Lower lobe of right lung (tissue), 2 donors: ENCODE data around the gene FCF1. TPM values are rescaled to one million over a fixed set of nuclear protein-coding genes. Genes with fewer than 3 reads are reported as not detected.

ENCODE experiments used
- ATAC-seq, 2 donors: fragments of 200-7000 bp; cut with Tn5 transposase; one replicate each; pipeline ENCODE4 v1.9.1; 2020 to 2022; ENCODE audit warnings: mild to moderate bottlenecking in 2 of 2, moderate library complexity in 2 of 2
- DNase-seq: peaks from one replicate; pipeline ENCODE4 v3.0.0-alpha.2; 2020
- H3K27ac ChIP-seq: fragments of 200-600 bp; one replicate; pipeline ENCODE4 v1.8.0; 2022
- H3K27me3 ChIP-seq: fragments of 200-600 bp; one replicate; pipeline ENCODE4 v1.8.0; 2022; ENCODE audit warnings: low read depth
- H3K36me3 ChIP-seq: fragments of 200-600 bp; one replicate; pipeline ENCODE4 v1.8.0; 2022; ENCODE audit warnings: mild to moderate bottlenecking
- H3K4me1 ChIP-seq: fragments of 200-600 bp; one replicate; pipeline ENCODE4 v1.8.0; 2022
- H3K4me3 ChIP-seq: fragments of 200-600 bp; one replicate; pipeline ENCODE4 v1.8.0; 2022; ENCODE audit warnings: mild to moderate bottlenecking
- H3K9me3 ChIP-seq: fragments of 200-600 bp; one replicate; pipeline ENCODE4 v1.8.0; 2022
- CTCF ChIP-seq: fragments of 200-600 bp; IDR thresholded peaks from one replicate; pipeline ENCODE4 v1.8.0; 2022; ENCODE audit warnings: antibody characterized with exemption, mild to moderate bottlenecking
- intact Hi-C: fragments of 100-400 bp; cut with DNase I; formaldehyde crosslinking; loops from one replicate; pipeline ENCODE4 v1.11.0; 2022
- total RNA-seq: library from RNA; stranded (reverse); fragmentation: NEBNext Ultra II Directional; extraction: Animal tissue kit (Norgen Biotek cat#: 25700); gene quantifications from one replicate; pipeline ENCODE4 v1.2.1, GENCODE V29; 2021
- donor health status: DM: no; HTN: yes; CAD: no; lungs with severe emphysema.

The FCF1 gene
- total RNA-seq, 1 donor from 2014 or later: 48.6 TPM

DNA sequence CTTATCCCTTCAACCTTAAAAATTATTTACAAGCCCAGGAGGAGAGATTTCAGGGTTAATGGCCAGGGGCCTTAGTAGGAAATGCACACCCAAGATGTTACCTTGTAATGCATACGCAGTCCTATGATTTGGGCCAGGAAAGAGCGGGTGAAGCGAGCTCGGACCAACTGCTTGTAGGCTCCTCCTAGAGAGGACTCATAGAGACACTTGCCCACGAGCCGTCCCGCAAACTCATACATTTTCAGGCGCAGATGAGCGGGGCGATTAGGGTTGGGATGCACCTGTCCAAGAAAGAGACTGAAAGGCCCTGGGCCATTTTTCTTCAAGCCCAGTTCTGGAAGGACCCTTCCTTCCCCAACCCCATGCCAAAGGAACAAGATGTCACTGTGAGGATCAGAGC is 43.1 kb upstream of the FCF1 start:
- Histone ChIP-seq H3K9me3 (no peaks in the 10 kb centered on the region), H3K4me1 (no peaks in the 10 kb centered on the region), H3K4me3 (no peak overlapping the region), H3K27ac (no peak overlapping the region), H3K36me3 (peaks cover 100% of the 10 kb centered on the region), H3K27me3 (no peaks in the 10 kb centered on the region)
- intact Hi-C loops: no loop called here
- no peak for DNase-seq
- no peak for TF ChIP-seq CTCF
- ATAC-seq: no peak

- ATAC-seq: no peak
Measured at GRCh38 chr14:74670726-74671411, 42.1 kb upstream of the FCF1 start.

DNA sequence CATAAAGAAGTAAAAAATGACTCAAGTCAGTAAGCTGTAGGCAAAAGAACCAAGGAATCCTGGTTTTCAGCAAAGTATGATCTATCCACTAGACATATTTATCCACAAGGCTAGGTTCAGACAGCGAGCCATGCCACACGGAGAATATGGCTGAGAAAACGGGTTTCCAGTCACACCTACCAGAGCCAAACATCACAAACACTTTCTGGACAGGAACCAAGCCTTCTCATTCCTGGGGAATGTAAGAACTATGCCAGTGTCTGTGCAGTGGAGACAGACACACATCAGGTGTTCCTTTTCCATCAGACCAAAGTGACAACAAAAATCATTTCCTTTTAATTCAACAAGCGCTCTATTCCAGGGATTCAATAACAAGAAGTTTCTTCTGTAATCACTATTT is 41.2 kb upstream of the FCF1 start:
- Histone ChIP-seq H3K27ac (no peak overlapping the region), H3K9me3 (no peaks in the 10 kb centered on the region), H3K4me1 (no peaks in the 10 kb centered on the region), H3K36me3 (peaks cover 98% of the 10 kb centered on the region), H3K27me3 (no peaks in the 10 kb centered on the region), H3K4me3 (no peak overlapping the region)
- ATAC-seq: peak; percentile 27 to 57
- no peak for TF ChIP-seq CTCF
- intact Hi-C loops: no loop called here
- DNase-seq: no peak

More at GRCh38 chr14:74670726-74671411, 42.1 kb upstream of the FCF1 start:
- intact Hi-C loops: no loop called here
- Histone ChIP-seq H3K9me3 (no peaks in the 10 kb centered on the region), H3K27ac (no peak overlapping the region), H3K36me3 (peaks cover 100% of the 10 kb centered on the region), H3K4me1 (no peaks in the 10 kb centered on the region), H3K27me3 (no peaks in the 10 kb centered on the region), H3K4me3 (no peak overlapping the region)
- TF ChIP-seq CTCF: no peak
- no peak for DNase-seq

DNA sequence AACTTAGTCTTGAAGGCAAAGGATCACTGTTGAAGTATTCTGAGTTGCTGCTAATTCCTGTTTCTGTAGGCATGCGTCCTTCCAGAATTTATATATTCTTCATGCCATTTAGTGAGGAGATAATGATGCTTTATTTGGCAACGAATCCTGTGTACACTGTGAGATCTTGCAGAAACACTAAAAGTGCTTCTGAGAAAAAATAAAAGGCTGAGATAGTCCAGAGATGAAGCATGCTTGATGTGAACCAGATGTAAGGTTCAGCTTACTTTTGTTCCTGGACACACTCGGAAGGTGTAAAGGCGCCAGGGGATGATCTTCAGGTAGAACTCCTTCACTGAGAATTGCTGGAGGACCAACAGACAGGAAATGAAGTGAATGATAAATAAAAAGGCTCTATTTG is 39.2 kb upstream of the FCF1 start:
- intact Hi-C loops: no loop called here
- no peak for ATAC-seq
- no peaks in the 10 kb centered on the region for H3K9me3 ChIP-seq
- no peak overlapping the region for H3K27ac ChIP-seq
- H3K27me3 ChIP-seq: no peaks in the 10 kb centered on the region
- H3K4me1 ChIP-seq: no peaks in the 10 kb centered on the region
- peaks cover 93% of the 10 kb centered on the region for H3K36me3 ChIP-seq
- H3K4me3 ChIP-seq: no peak overlapping the region
- no peak for DNase-seq
- TF ChIP-seq CTCF: no peak

- no peak for ATAC-seq
Measured at GRCh38 chr14:74675219-74675618, 37.7 kb upstream of the FCF1 start.

More at GRCh38 chr14:74675219-74675618, 37.7 kb upstream of the FCF1 start:
- Histone ChIP-seq H3K36me3 (peaks cover 85% of the 10 kb centered on the region), H3K9me3 (no peaks in the 10 kb centered on the region), H3K27me3 (no peaks in the 10 kb centered on the region), H3K27ac (no peak overlapping the region), H3K4me1 (no peaks in the 10 kb centered on the region), H3K4me3 (no peak overlapping the region)
- TF ChIP-seq CTCF: no peak
- DNase-seq: no peak
- intact Hi-C loops: no loop called here
